K562 (cell line): ENCODE measurements around the gene NLRP12. TPM values are rescaled to one million over a fixed set of nuclear protein-coding genes. Genes with fewer than 3 reads are reported as not detected.

Experiments used
- BRCA1 ChIP-seq, 2 experiments: fragments of 450-650 bp in 1 of 2; sonication (generic) in 1 of 2; formaldehyde crosslinking in 1 of 2; IDR thresholded peaks; 2 replicates each; pipeline versions ENCODE4 v1.5.0 to v1.6.1; 2017 to 2020; ENCODE audit warnings: mild to moderate bottlenecking in 1 of 2, missing genetic modification reagents in 1 of 2
- COPS2 ChIP-seq: fragments of 450-650 bp; conservative IDR thresholded peaks from 2 replicates; pipeline ENCODE4 v1.6.1; 2016; ENCODE audit warnings: mild to moderate bottlenecking, moderate library complexity
- FOS ChIP-seq: IDR thresholded peaks from 3 replicates; pipeline ENCODE4 v1.6.1; 2011; ENCODE audit not compliant: insufficient read length; ENCODE audit errors: extremely low read depth
- FOXM1 ChIP-seq, 2 experiments: fragments of 450-650 bp in 1 of 2; sonication (generic) in 1 of 2; formaldehyde crosslinking in 1 of 2; IDR thresholded peaks; 2 replicates each; pipeline versions ENCODE4 v1.6.1 to v1.9.0; 2017 to 2022; ENCODE audit warnings: low read depth in 2 of 2, mild to moderate bottlenecking in 2 of 2, missing genetic modification reagents in 1 of 2, moderate library complexity in 1 of 2
- GATA2 ChIP-seq: sonication (generic); formaldehyde crosslinking; IDR thresholded peaks from 2 replicates; pipeline ENCODE4 v1.4.0; 2020; ENCODE audit warnings: mild to moderate bottlenecking, missing genetic modification reagents
- HNRNPK ChIP-seq: fragments of 200-400 bp; formaldehyde crosslinking; IDR thresholded peaks from one replicate; pipeline ENCODE4 v1.6.1; 2018; ENCODE audit warnings: mild to moderate bottlenecking, low read depth, low read length; ENCODE audit not compliant: poor library complexity, severe bottlenecking
- ILF3 ChIP-seq: fragments of 450-650 bp; IDR thresholded peaks from 2 replicates; pipeline ENCODE4 v1.6.1; 2018; ENCODE audit warnings: antibody characterized with exemption, mild to moderate bottlenecking, moderate library complexity, borderline replicate concordance
- KDM1A ChIP-seq, 2 experiments: fragments of 450-650 bp; IDR thresholded peaks; 2 replicates each; pipeline ENCODE4 v1.6.1; 2016; ENCODE audit warnings: mild to moderate bottlenecking in 2 of 2
- KLF1 ChIP-seq: fragments of 450-650 bp; IDR thresholded peaks from 2 replicates; pipeline ENCODE4 v1.6.1; 2016; ENCODE audit warnings: missing genetic modification characterization, missing compliant biosample characterization
- PHF8 ChIP-seq: fragments of 200-600 bp; sonication (generic); IDR thresholded peaks from 2 replicates; pipeline ENCODE4 v1.6.1; 2012; ENCODE audit warnings: mixed run types, mild to moderate bottlenecking, inconsistent platforms, low read length, moderate library complexity, borderline replicate concordance
- SAFB2 ChIP-seq: fragments of 200-400 bp; formaldehyde crosslinking; IDR thresholded peaks from 2 replicates; pipeline ENCODE4 v1.6.1; 2018; ENCODE audit warnings: borderline replicate concordance, low read length, low read depth, moderate library complexity; ENCODE audit not compliant: severe bottlenecking
- SMAD1 ChIP-seq: fragments of 150-350 bp; IDR thresholded peaks from 2 replicates; pipeline ENCODE4 v1.6.1; 2014; ENCODE audit warnings: low read length, low read depth; ENCODE audit not compliant: partially characterized antibody
- SNAPC5 ChIP-seq: fragments of 250-450 bp; sonication (Bioruptor Pico); IDR thresholded peaks from 2 replicates; pipeline ENCODE4 v1.8.0; 2021; ENCODE audit warnings: moderate library complexity, mild to moderate bottlenecking, inconsistent platforms
- STAT6 ChIP-seq: sonication (generic); formaldehyde crosslinking; IDR thresholded peaks from 2 replicates; pipeline ENCODE4 v1.8.1; 2023; ENCODE audit warnings: mild to moderate bottlenecking, missing genetic modification reagents
- TBL1XR1 ChIP-seq, 2 experiments: IDR thresholded peaks; 2 replicates each; pipeline ENCODE4 v1.6.1; 2012; ENCODE audit warnings: improper control_type of control experiment in 2 of 2, low read length in 2 of 2, mild to moderate bottlenecking in 1 of 2
- USF1 ChIP-seq: sonication (generic); formaldehyde crosslinking; IDR thresholded peaks from 2 replicates; pipeline ENCODE4 v1.9.0; 2022; ENCODE audit warnings: mild to moderate bottlenecking, missing genetic modification reagents
- ZFP91 ChIP-seq: sonication (generic); formaldehyde crosslinking; IDR thresholded peaks from 2 replicates; pipeline ENCODE4 v1.8.0; 2022; ENCODE audit warnings: mild to moderate bottlenecking, missing genetic modification reagents
- ZNF217 ChIP-seq: sonication (generic); formaldehyde crosslinking; IDR thresholded peaks from 2 replicates; pipeline ENCODE4 v1.8.0; 2022; ENCODE audit warnings: mild to moderate bottlenecking, missing genetic modification reagents
- ZSCAN32 ChIP-seq: fragments of 450-650 bp; formaldehyde crosslinking; IDR thresholded peaks from 2 replicates; pipeline ENCODE4 v1.4.0; 2020; ENCODE audit warnings: mild to moderate bottlenecking, moderate library complexity
- polyA plus RNA-seq, 8 experiments: library from polyadenylated mRNA; depleted of rRNA in 4 of 8; stranded (reverse) in 5 of 8; unstranded in 3 of 8; fragments of >200 nt; fragmentation: Nextera tagmentation in 2 of 8; fragmentation: Illumina TruSeq in 1 of 8; extraction: Ambion mirVana in 2 of 8; extraction: Trizol in 1 of 8; gene quantifications; 2 replicates each; pipeline versions ENCODE4 v1.2.1 to v1.2.3, GENCODE V29; 2011 to 2014; ENCODE audit warnings: inconsistent platforms in 1 of 8, missing spikeins in 1 of 8
- total RNA-seq, 7 experiments: library from RNA; depleted of rRNA in 6 of 7; stranded (reverse); fragments of >200 nt in 6 of 7; fragmentation: Illumina TruSeq in 2 of 7; extraction: Trizol in 2 of 7; gene quantifications; 2 replicates each; pipeline versions ENCODE4 v1.2.1 to v1.2.3, GENCODE V29; 2011 to 2021; ENCODE audit warnings: low replicate concordance in 1 of 7

NLRP12 gene
- total and polyA plus RNA-seq, 9 of the 15 experiments (the other 6 are each of a cell fraction or from before 2014, with no cell fraction given), result not detected

GRCh38 chr19:53867225-53868090, 43.3 kb upstream of the NLRP12 start, which contains the start of gene MYADM (continued):
- TF ChIP-seq TBL1XR1 (IDR thresholded peaks at IDR 0.05; ENCODE audit: low read length in 2 of 2), result peak in 1 of 2 experiments; percentile 49; a peak in 1 of 4 replicates
- TF ChIP-seq STAT6 (CRISPR knock-in tag), result no peak
- TF ChIP-seq ILF3, result no peak
- no peak for TF ChIP-seq HNRNPK
- no peak for TF ChIP-seq ZNF217 (CRISPR knock-in tag)
- TF ChIP-seq FOS, result no peak
- TF ChIP-seq ZFP91 (CRISPR knock-in tag), result no peak
- TF ChIP-seq COPS2, result no peak
- no peak for TF ChIP-seq BRCA1 (IDR thresholded peaks at IDR 0.05)
- TF ChIP-seq BRCA1 (CRISPR knock-in tag; IDR thresholded peaks at IDR 0.05), result no peak
- no peak for TF ChIP-seq SAFB2
- no peak for TF ChIP-seq ZSCAN32 (CRISPR knock-in tag)
- no peak for TF ChIP-seq SNAPC5
- TF ChIP-seq KLF1 (tag), result no peak
- no peak for TF ChIP-seq SMAD1
- no peak for TF ChIP-seq KDM1A (IDR thresholded peaks at IDR 0.05)
- no peak for TF ChIP-seq USF1 (CRISPR knock-in tag)
- 0 out of 2 replicates have a peak, but pooled peaks have one; percentile 12 for TF ChIP-seq FOXM1 (IDR thresholded peaks at IDR 0.05; ENCODE audit: low read depth)
- TF ChIP-seq FOXM1 (CRISPR knock-in tag; IDR thresholded peaks at IDR 0.05; ENCODE audit: low read depth), result no peak
- peak; percentile 32; the same call in 1 of the 2 replicates for TF ChIP-seq PHF8
- TF ChIP-seq GATA2 (CRISPR knock-in tag), result no peak
